Activated T-helper 1 cell treated with anti-CD3 and anti-CD28 coated beads, Interleukin-2, amount 50 U/mL, for 16 hours (primary cell): ENCODE measurements around the gene FGR.

Experiments used
- DNase-seq, 2 donors: peaks; one replicate each; pipeline ENCODE4 v3.0.0-alpha.2; 2020; ENCODE audit warnings: low read depth in 1 of 2, low spot score in 1 of 2

The FGR gene

GRCh38 chr1:27589841-27590426 lies 45.1 kb downstream of the FGR start:
- DNase-seq: no peak

GRCh38 chr1:27589441-27589840 lies 45.5 kb downstream of the FGR start:
- no peak for DNase-seq

- no peak for DNase-seq
Observed at GRCh38 chr1:27588256-27589232, 46.4 kb downstream of the FGR start.

- no peak for DNase-seq
Observed at GRCh38 chr1:27585684-27586083, 49.3 kb downstream of the FGR start.

GRCh38 chr1:27584453-27584852 lies 50.5 kb downstream of the FGR start:
- no peak for DNase-seq

- DNase-seq: no peak
Observed at GRCh38 chr1:27583479-27583878, 51.5 kb downstream of the FGR start.

- DNase-seq: no peak
Observed at GRCh38 chr1:27581823-27582243, 53.2 kb downstream of the FGR start.

GRCh38 chr1:27577504-27578188 lies 57.3 kb downstream of the FGR start:
- DNase-seq: no peak

- no peak for DNase-seq
Observed at GRCh38 chr1:27576806-27577227, 58.2 kb downstream of the FGR start.

- no peak for DNase-seq
Observed at GRCh38 chr1:27575840-27576331, 59.1 kb downstream of the FGR start.

- DNase-seq: no peak
Observed at GRCh38 chr1:27574871-27575831, 59.8 kb downstream of the FGR start.

GRCh38 chr1:27574001-27574781 lies 60.8 kb downstream of the FGR start:
- DNase-seq: no peak

GRCh38 chr1:27572679-27573426 lies 62.1 kb downstream of the FGR start:
- no peak for DNase-seq

- DNase-seq: no peak
Observed at GRCh38 chr1:27572019-27572678, 62.8 kb downstream of the FGR start.

GRCh38 chr1:27571439-27572018 lies 63.5 kb downstream of the FGR start:
- DNase-seq: no peak

- no peak for DNase-seq
Observed at GRCh38 chr1:27570784-27571183, 64.2 kb downstream of the FGR start.

GRCh38 chr1:27570356-27570755 lies 64.6 kb downstream of the FGR start:
- DNase-seq: no peak
